SU-DHL-6 (cell line): ENCODE results near the gene CABP4.

Source experiments
- EZH2phosphoT487 ChIP-seq: fragments of 200-600 bp; sonication (generic), shearing (Covaris generic); conservative IDR thresholded peaks from 2 replicates; pipeline ENCODE4 v1.6.1; 2018; ENCODE audit warnings: mild to moderate bottlenecking, antibody characterized with exemption, low read length, moderate library complexity, mixed read lengths
- TF ChIP-seq, protein P1 (sequence below): fragments of 200-600 bp; sonication (generic); IDR thresholded peaks from one replicate; pipeline ENCODE4 v1.5.1; 2017; ENCODE audit warnings: antibody characterized with exemption, mild to moderate bottlenecking, low read length, moderate library complexity; ENCODE audit not compliant: insufficient read depth, poor library complexity, severe bottlenecking

DNA sequence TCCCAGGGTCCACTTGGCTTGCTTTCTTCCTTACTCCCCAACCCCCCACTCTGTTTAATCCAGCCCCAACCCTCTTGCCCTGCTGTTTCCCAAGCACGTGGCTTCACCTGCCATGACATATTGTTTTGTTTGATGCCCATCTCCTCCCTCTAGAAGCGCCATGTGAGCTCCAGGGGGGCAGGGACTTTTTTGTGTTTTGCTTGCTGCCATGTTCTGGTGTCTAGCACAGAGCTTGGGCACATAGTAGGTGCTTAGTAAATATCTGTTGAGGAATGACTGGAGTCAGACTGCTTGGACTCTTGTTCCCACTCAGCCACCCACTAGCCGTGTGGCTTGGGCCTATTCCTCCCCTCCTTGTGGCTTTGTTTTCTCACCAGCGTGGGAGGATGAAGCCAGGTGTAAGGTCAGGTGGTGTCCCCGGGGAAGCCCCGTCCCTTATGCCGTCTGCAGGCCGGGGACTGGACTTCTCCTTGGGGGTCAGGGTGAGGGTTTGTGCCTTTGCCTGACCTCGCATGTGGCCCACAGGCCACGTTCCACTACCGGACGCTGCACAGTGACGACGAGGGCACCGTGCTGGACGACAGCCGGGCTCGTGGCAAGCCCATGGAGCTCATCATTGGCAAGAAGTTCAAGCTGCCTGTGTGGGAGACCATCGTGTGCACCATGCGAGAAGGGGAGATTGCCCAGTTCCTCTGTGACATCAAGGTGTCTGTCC, 31.5 kb downstream of the CABP4 start:
- TF ChIP-seq, protein P1, sequence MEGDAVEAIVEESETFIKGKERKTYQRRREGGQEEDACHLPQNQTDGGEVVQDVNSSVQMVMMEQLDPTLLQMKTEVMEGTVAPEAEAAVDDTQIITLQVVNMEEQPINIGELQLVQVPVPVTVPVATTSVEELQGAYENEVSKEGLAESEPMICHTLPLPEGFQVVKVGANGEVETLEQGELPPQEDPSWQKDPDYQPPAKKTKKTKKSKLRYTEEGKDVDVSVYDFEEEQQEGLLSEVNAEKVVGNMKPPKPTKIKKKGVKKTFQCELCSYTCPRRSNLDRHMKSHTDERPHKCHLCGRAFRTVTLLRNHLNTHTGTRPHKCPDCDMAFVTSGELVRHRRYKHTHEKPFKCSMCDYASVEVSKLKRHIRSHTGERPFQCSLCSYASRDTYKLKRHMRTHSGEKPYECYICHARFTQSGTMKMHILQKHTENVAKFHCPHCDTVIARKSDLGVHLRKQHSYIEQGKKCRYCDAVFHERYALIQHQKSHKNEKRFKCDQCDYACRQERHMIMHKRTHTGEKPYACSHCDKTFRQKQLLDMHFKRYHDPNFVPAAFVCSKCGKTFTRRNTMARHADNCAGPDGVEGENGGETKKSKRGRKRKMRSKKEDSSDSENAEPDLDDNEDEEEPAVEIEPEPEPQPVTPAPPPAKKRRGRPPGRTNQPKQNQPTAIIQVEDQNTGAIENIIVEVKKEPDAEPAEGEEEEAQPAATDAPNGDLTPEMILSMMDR: no peak
- no peak for TF ChIP-seq EZH2phosphoT487
